A549 (cell line): ENCODE results near the gene GGTLC2.

Source experiments
- CHD2 ChIP-seq: fragments of 150-350 bp; IDR thresholded peaks from 2 replicates; pipeline ENCODE4 v1.6.1; 2014; ENCODE audit warnings: low read length; ENCODE audit not compliant: partially characterized antibody
- EP300 ChIP-seq, 2 experiments: fragments of >200 bp; sonication (Bioruptor Twin); formaldehyde crosslinking; IDR thresholded peaks; 2 replicates in 1 of 2; 3 replicates in 1 of 2; pipeline ENCODE4 v1.6.1; 2016 to 2017
- HDAC2 ChIP-seq: fragments of 200-600 bp; sonication (generic); IDR thresholded peaks from 2 replicates; pipeline ENCODE4 v1.6.1; 2016
- JUN ChIP-seq, 2 experiments: fragments of >200 bp; sonication (Bioruptor Twin); formaldehyde crosslinking; IDR thresholded peaks; 2 replicates in 1 of 2; 3 replicates in 1 of 2; pipeline ENCODE4 v1.6.1; 2016 to 2017
- KDM5A ChIP-seq: fragments of 200-600 bp; sonication (generic); IDR thresholded peaks from 2 replicates; pipeline ENCODE4 v1.6.1; 2016; ENCODE audit warnings: antibody characterized with exemption, mild to moderate bottlenecking
- PHF8 ChIP-seq: fragments of 200-600 bp; sonication (generic); IDR thresholded peaks from 2 replicates; pipeline ENCODE4 v1.6.1; 2016; ENCODE audit warnings: low read depth, mild to moderate bottlenecking, antibody characterized with exemption, moderate library complexity, borderline replicate concordance
- POLR2A ChIP-seq: IDR thresholded peaks from 2 replicates; pipeline ENCODE4 v1.6.1; 2012; ENCODE audit warnings: mild to moderate bottlenecking, low read length
- SREBF2 ChIP-seq: fragments of 450-650 bp; IDR thresholded peaks from 2 replicates; pipeline ENCODE4 v1.6.1; 2014; ENCODE audit warnings: mild to moderate bottlenecking, moderate library complexity
- TP53 ChIP-seq: fragments of 250-450 bp; sonication (Bioruptor Pico); IDR thresholded peaks from 2 replicates; pipeline ENCODE4 v1.5.0; 2021; ENCODE audit warnings: mild to moderate bottlenecking, moderate library complexity
- ZFP36 ChIP-seq: fragments of 450-650 bp; IDR thresholded peaks from 2 replicates; pipeline ENCODE4 v1.6.1; 2014; ENCODE audit warnings: borderline replicate concordance; ENCODE audit not compliant: partially characterized antibody
- TF ChIP-seq, protein P1 (sequence below): fragments of >200 bp; sonication (Bioruptor Twin); formaldehyde crosslinking; IDR thresholded peaks from 3 replicates; pipeline ENCODE4 v1.5.1; 2016
- TF ChIP-seq, protein P2 (sequence below): IDR thresholded peaks from 2 replicates; pipeline ENCODE4 v1.6.1; 2012; ENCODE audit warnings: low read depth, borderline replicate concordance

GRCh38 chr22:22618923-22619322, 25.5 kb upstream of the GGTLC2 start:
- TF ChIP-seq POLR2A, result no peak
- no peak for TF ChIP-seq CHD2
- no peak for TF ChIP-seq HDAC2
- TF ChIP-seq, protein P1, sequence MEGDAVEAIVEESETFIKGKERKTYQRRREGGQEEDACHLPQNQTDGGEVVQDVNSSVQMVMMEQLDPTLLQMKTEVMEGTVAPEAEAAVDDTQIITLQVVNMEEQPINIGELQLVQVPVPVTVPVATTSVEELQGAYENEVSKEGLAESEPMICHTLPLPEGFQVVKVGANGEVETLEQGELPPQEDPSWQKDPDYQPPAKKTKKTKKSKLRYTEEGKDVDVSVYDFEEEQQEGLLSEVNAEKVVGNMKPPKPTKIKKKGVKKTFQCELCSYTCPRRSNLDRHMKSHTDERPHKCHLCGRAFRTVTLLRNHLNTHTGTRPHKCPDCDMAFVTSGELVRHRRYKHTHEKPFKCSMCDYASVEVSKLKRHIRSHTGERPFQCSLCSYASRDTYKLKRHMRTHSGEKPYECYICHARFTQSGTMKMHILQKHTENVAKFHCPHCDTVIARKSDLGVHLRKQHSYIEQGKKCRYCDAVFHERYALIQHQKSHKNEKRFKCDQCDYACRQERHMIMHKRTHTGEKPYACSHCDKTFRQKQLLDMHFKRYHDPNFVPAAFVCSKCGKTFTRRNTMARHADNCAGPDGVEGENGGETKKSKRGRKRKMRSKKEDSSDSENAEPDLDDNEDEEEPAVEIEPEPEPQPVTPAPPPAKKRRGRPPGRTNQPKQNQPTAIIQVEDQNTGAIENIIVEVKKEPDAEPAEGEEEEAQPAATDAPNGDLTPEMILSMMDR, result no peak
- TF ChIP-seq, protein P2, sequence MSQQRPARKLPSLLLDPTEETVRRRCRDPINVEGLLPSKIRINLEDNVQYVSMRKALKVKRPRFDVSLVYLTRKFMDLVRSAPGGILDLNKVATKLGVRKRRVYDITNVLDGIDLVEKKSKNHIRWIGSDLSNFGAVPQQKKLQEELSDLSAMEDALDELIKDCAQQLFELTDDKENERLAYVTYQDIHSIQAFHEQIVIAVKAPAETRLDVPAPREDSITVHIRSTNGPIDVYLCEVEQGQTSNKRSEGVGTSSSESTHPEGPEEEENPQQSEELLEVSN, result no peak
- no peak for TF ChIP-seq EP300 (IDR thresholded peaks at IDR 0.05)
- no peak for TF ChIP-seq SREBF2
- no peak for TF ChIP-seq JUN (IDR thresholded peaks at IDR 0.05)
- TF ChIP-seq PHF8, result no peak
- no peak for TF ChIP-seq ZFP36
- TF ChIP-seq TP53, result no peak
- TF ChIP-seq KDM5A, result no peak
